DND-41 (cell line): ENCODE measurements around the gene GBX1.

Source experiments
- ATAC-seq: fragments of 200-7000 bp; cut with Tn5 transposase; 3 replicates; pipeline ENCODE4 v1.9.1; 2021; ENCODE audit warnings: low read depth; ENCODE audit not compliant: insufficient read depth
- DNase-seq: peaks from one replicate; pipeline ENCODE4 v3.0.0-alpha.2; 2020
- H2AFZ ChIP-seq: 2 replicates; pipeline ENCODE4 v1.6.0; 2012; ENCODE audit warnings: low read depth, low read length
- H3K27ac ChIP-seq: 2 replicates; pipeline ENCODE4 v1.5.1; 2012; ENCODE audit warnings: low read length, inconsistent platforms
- H3K27me3 ChIP-seq: fragments of 200-600 bp; sonication (generic); 2 replicates; pipeline ENCODE4 v1.6.0; 2012; ENCODE audit warnings: low read length, mild to moderate bottlenecking, inconsistent platforms; ENCODE audit not compliant: insufficient read depth, poor library complexity
- H3K36me3 ChIP-seq: 2 replicates; pipeline ENCODE4 v1.5.1; 2012; ENCODE audit warnings: low read length, inconsistent platforms; ENCODE audit not compliant: insufficient read depth
- H3K4me1 ChIP-seq: 2 replicates; pipeline ENCODE4 v1.5.1; 2012; ENCODE audit warnings: mild to moderate bottlenecking, low read length; ENCODE audit not compliant: insufficient read depth
- H3K4me2 ChIP-seq: 2 replicates; pipeline ENCODE4 v1.6.0; 2012; ENCODE audit warnings: mild to moderate bottlenecking, moderate library complexity, low read length, inconsistent platforms; ENCODE audit not compliant: insufficient read depth
- H3K4me3 ChIP-seq, 2 experiments: fragments of 200-600 bp in 1 of 2; shearing (Covaris generic) in 1 of 2; 2 replicates each; pipeline ENCODE4 v1.5.1; 2012 to 2016; ENCODE audit warnings: inconsistent platforms in 2 of 2, low read length in 2 of 2, mild to moderate bottlenecking in 2 of 2, low read depth in 1 of 2, moderate library complexity in 1 of 2
- H3K79me2 ChIP-seq: 2 replicates; pipeline ENCODE4 v1.6.0; 2012; ENCODE audit warnings: low read length, inconsistent platforms; ENCODE audit not compliant: insufficient read depth
- H3K9ac ChIP-seq: 2 replicates; pipeline ENCODE4 v1.6.0; 2012; ENCODE audit warnings: low read depth, mild to moderate bottlenecking, inconsistent platforms, low read length, moderate library complexity
- H3K9me3 ChIP-seq: 2 replicates; pipeline ENCODE4 v1.5.1; 2012; ENCODE audit warnings: low read length, moderate library complexity, mild to moderate bottlenecking, inconsistent platforms; ENCODE audit not compliant: insufficient read depth, severe bottlenecking
- H4K20me1 ChIP-seq: 2 replicates; pipeline ENCODE4 v1.6.0; 2012; ENCODE audit warnings: low read length; ENCODE audit not compliant: insufficient read depth
- EZH2 ChIP-seq: IDR thresholded peaks from 3 replicates; pipeline ENCODE4 v1.6.1; 2012; ENCODE audit warnings: borderline replicate concordance, low read depth, mild to moderate bottlenecking, moderate library complexity, low read length, inconsistent platforms; ENCODE audit not compliant: severe bottlenecking
- TF ChIP-seq, protein P1 (sequence below): IDR thresholded peaks from 2 replicates; pipeline ENCODE4 v1.5.1; 2012; ENCODE audit warnings: borderline replicate concordance, low read length, moderate library complexity, mild to moderate bottlenecking; ENCODE audit not compliant: poor library complexity, severe bottlenecking; ENCODE audit errors: extremely low read depth

Gene GBX1

DNA sequence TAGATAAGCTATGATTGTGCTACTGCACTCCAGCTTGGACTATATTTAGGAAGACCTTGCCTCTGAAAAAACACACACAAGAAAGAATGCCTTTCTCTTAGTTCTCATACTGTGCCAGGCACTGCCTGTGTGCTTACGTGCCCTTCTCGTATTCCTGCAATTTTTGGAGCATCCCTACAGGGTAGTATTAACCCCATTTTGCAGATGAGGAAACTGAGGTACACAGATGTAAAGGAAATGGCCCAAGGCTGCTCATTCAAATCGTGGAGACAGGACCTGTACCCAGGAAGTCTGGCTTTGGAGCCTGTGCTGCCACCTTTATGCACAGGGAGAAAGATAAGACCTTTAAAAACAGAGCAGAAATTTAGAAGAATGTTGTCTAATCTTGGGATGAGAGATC, 64.5 kb downstream of the GBX1 start:
- Histone ChIP-seq H2AFZ (no peak overlapping the region), H3K27me3 (peaks cover 3% of the 10 kb centered on the region), H3K4me1 (no peaks in the 10 kb centered on the region), H3K27ac (no peak overlapping the region), H3K4me2 (no peak overlapping the region), H3K9me3 (no peaks in the 10 kb centered on the region), H4K20me1 (peaks cover 16% of the 10 kb centered on the region; the same call in 1 of the 2 replicates), H3K79me2 (no peaks in the 10 kb centered on the region; the same call in 1 of the 2 replicates), H3K4me3 (no peak overlapping the region), H3K36me3 (no peaks in the 10 kb centered on the region), H3K9ac (no peak overlapping the region)
- DNase-seq = no peak
- ATAC-seq = no peak
- TF ChIP-seq, protein P1, sequence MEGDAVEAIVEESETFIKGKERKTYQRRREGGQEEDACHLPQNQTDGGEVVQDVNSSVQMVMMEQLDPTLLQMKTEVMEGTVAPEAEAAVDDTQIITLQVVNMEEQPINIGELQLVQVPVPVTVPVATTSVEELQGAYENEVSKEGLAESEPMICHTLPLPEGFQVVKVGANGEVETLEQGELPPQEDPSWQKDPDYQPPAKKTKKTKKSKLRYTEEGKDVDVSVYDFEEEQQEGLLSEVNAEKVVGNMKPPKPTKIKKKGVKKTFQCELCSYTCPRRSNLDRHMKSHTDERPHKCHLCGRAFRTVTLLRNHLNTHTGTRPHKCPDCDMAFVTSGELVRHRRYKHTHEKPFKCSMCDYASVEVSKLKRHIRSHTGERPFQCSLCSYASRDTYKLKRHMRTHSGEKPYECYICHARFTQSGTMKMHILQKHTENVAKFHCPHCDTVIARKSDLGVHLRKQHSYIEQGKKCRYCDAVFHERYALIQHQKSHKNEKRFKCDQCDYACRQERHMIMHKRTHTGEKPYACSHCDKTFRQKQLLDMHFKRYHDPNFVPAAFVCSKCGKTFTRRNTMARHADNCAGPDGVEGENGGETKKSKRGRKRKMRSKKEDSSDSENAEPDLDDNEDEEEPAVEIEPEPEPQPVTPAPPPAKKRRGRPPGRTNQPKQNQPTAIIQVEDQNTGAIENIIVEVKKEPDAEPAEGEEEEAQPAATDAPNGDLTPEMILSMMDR = no peak
- no peak for TF ChIP-seq EZH2

DNA sequence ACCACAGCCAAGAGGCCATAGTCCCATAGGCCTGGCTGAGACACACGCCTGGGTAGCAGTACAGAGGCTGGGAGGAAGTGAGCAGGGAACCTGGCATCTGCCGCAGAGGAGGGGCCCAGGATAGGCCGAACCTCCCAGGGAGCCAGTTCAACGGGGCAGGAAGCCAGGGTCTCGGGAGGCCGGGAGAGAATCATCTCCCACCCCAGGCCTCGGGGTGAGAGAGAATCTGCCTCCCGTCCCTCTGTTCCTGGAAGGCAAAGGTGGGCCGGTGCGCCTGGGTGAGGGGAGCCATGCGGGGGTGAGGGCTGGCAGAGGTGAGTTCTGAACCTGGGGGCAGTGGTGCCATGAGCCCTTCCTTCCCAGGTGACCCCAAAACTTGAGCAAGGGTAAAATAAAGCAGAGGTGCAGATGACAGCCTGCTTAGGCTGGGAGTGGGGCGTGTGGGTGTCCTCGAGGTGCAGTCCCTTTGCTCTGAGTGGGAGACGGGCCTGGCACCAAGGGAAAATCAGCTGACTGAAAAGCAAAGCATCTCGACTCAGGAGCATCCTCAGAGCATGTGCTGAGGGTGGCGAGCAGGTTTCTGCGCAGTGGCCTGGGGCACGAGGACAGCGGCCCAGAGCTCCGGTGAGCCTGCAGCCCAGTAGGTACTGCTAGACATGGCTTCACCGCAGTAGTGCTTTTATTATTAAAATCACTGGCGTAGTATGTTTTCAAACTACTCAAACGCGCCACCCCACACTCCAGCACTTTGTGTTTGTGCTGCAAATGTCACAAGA, 65.7 kb downstream of the GBX1 start:
- Histone ChIP-seq H3K27ac (no peak overlapping the region), H4K20me1 (peaks cover 13% of the 10 kb centered on the region; the same call in 1 of the 2 replicates), H3K4me2 (no peak overlapping the region), H3K4me3 (no peak overlapping the region), H3K4me1 (no peaks in the 10 kb centered on the region), H3K9me3 (no peaks in the 10 kb centered on the region), H3K27me3 (peaks cover 3% of the 10 kb centered on the region), H2AFZ (no peak overlapping the region), H3K79me2 (no peaks in the 10 kb centered on the region; the same call in 1 of the 2 replicates), H3K9ac (no peak overlapping the region), H3K36me3 (no peaks in the 10 kb centered on the region)
- TF ChIP-seq EZH2 = no peak
- TF ChIP-seq, protein P1 = no peak
- no peak for ATAC-seq
- DNase-seq = no peak

DNA sequence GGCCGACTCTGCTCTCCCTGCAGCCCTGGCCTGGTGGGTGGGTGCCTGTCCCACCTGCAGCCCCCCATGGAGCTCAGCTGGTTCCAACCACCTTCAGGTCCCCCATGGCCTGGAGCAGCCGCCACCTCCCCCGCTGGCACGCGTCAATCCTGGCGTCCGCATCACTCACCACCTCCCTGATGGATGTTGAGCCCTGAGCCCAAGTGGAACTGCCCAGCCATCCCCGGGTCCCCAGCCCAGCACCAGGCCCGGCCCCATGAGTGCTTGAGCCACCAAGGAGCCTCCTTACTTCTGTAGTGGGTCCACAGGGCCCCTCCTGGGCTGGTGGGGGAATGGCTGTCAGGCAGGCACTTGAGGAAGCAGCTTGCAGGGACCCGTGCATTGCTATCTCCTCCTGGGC, 66.6 kb downstream of the GBX1 start:
- TF ChIP-seq EZH2 = no peak
- TF ChIP-seq, protein P1 = no peak
- ATAC-seq (no peak), DNase-seq (no peak)
- Histone ChIP-seq H3K4me3 (no peak overlapping the region), H2AFZ (no peak overlapping the region), H4K20me1 (peaks cover 13% of the 10 kb centered on the region; the same call in 1 of the 2 replicates), H3K27ac (no peak overlapping the region), H3K9me3 (no peaks in the 10 kb centered on the region), H3K27me3 (peaks cover 3% of the 10 kb centered on the region), H3K36me3 (no peaks in the 10 kb centered on the region), H3K79me2 (no peaks in the 10 kb centered on the region; the same call in 1 of the 2 replicates), H3K9ac (no peak overlapping the region), H3K4me2 (no peak overlapping the region), H3K4me1 (no peaks in the 10 kb centered on the region)
